WERI-Rb-1 (cell line): ENCODE data around the gene NDRG3.

Source experiments
- DNase-seq: peaks from one replicate; pipeline ENCODE4 v3.0.0-alpha.2; 2020
- H3K27ac ChIP-seq: fragments of 250-450 bp; sonication (Bioruptor Pico); 2 replicates; pipeline ENCODE4 v1.5.1; 2020; ENCODE audit warnings: mild to moderate bottlenecking, moderate library complexity
- H3K27me3 ChIP-seq: fragments of 250-450 bp; sonication (Bioruptor Pico); 2 replicates; pipeline ENCODE4 v1.5.1; 2021; ENCODE audit warnings: mild to moderate bottlenecking, low read depth, moderate library complexity; ENCODE audit not compliant: insufficient read depth, severe bottlenecking
- H3K36me3 ChIP-seq: fragments of 250-450 bp; sonication (Bioruptor Pico); 2 replicates; pipeline ENCODE4 v1.5.1; 2020; ENCODE audit warnings: mild to moderate bottlenecking, moderate library complexity
- H3K4me3 ChIP-seq: 2 replicates; pipeline ENCODE4 v1.5.1; 2011; ENCODE audit warnings: low read depth, mild to moderate bottlenecking, control low read depth, low read length
- H3K9me3 ChIP-seq: fragments of 250-450 bp; sonication (Bioruptor Pico); 2 replicates; pipeline ENCODE4 v1.5.1; 2021; ENCODE audit warnings: mild to moderate bottlenecking, moderate library complexity; ENCODE audit not compliant: severe bottlenecking
- TF ChIP-seq, protein P1 (sequence below): IDR thresholded peaks from 2 replicates; pipeline ENCODE4 v1.5.1; 2011; ENCODE audit warnings: low read depth, mild to moderate bottlenecking, control low read depth, inconsistent platforms, low read length

Gene NDRG3

GRCh38 chr20:36663031-36663430 is 82.9 kb downstream of the NDRG3 start:
- H3K4me3 ChIP-seq: no peak overlapping the region
- no peak overlapping the region for H3K27ac ChIP-seq
- no peaks in the 10 kb centered on the region for H3K9me3 ChIP-seq
- DNase-seq: no peak
- H3K27me3 ChIP-seq: no peaks in the 10 kb centered on the region
- TF ChIP-seq, protein P1, sequence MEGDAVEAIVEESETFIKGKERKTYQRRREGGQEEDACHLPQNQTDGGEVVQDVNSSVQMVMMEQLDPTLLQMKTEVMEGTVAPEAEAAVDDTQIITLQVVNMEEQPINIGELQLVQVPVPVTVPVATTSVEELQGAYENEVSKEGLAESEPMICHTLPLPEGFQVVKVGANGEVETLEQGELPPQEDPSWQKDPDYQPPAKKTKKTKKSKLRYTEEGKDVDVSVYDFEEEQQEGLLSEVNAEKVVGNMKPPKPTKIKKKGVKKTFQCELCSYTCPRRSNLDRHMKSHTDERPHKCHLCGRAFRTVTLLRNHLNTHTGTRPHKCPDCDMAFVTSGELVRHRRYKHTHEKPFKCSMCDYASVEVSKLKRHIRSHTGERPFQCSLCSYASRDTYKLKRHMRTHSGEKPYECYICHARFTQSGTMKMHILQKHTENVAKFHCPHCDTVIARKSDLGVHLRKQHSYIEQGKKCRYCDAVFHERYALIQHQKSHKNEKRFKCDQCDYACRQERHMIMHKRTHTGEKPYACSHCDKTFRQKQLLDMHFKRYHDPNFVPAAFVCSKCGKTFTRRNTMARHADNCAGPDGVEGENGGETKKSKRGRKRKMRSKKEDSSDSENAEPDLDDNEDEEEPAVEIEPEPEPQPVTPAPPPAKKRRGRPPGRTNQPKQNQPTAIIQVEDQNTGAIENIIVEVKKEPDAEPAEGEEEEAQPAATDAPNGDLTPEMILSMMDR: no peak
- H3K36me3 ChIP-seq: peaks cover 6% of the 10 kb centered on the region

GRCh38 chr20:36658300-36658699 is 87.6 kb downstream of the NDRG3 start:
- no peak overlapping the region for H3K4me3 ChIP-seq

DNA sequence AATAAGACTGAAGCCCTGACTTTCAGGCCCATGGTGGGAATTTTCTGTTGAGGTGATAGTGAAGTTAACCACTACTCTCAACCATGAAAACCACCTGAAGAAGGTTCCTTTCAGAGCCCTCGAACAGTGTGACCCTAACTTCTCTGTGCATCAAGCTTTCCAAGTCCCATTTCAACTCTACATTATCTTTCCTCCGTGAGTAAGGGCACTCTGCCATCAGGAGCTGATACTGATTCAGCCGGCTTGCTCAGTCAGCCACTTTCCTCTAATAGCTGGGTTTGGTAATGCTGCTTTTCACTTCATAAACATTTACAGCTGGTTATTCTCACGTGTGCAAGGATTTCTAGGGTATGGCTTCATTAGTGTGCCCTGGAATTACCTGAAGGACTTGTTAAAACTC is 89.2 kb downstream of the NDRG3 start:
- no peaks in the 10 kb centered on the region for H3K9me3 ChIP-seq
- H3K4me3 ChIP-seq: no peak overlapping the region
- no peaks in the 10 kb centered on the region; the same call in 1 of the 2 replicates for H3K36me3 ChIP-seq
- H3K27me3 ChIP-seq: no peaks in the 10 kb centered on the region
- no peak for DNase-seq
- TF ChIP-seq, protein P1: no peak
- no peak overlapping the region for H3K27ac ChIP-seq

More at GRCh38 chr20:36658300-36658699, 87.6 kb downstream of the NDRG3 start:
- Histone ChIP-seq H3K9me3 (no peaks in the 10 kb centered on the region), H3K36me3 (no peaks in the 10 kb centered on the region; the same call in 1 of the 2 replicates), H3K27ac (no peak overlapping the region), H3K27me3 (no peaks in the 10 kb centered on the region)
- TF ChIP-seq, protein P1: no peak
- no peak for DNase-seq

GRCh38 chr20:36655004-36655403 is 90.9 kb downstream of the NDRG3 start:
- H3K27me3 ChIP-seq: no peaks in the 10 kb centered on the region
- no peak overlapping the region for H3K4me3 ChIP-seq
- TF ChIP-seq, protein P1: no peak
- peaks cover 4% of the 10 kb centered on the region; the same call in 1 of the 2 replicates for H3K36me3 ChIP-seq
- H3K27ac ChIP-seq: no peak overlapping the region
- no peak for DNase-seq
- no peaks in the 10 kb centered on the region for H3K9me3 ChIP-seq

- Histone ChIP-seq H3K4me3 (no peak overlapping the region), H3K27me3 (no peaks in the 10 kb centered on the region), H3K9me3 (no peaks in the 10 kb centered on the region), H3K36me3 (peaks cover 4% of the 10 kb centered on the region; the same call in 1 of the 2 replicates), H3K27ac (no peak overlapping the region)
- DNase-seq: no peak
- TF ChIP-seq, protein P1: no peak
These were observed 91.4 kb downstream of the NDRG3 start for GRCh38 chr20:36654506-36654905.

DNA sequence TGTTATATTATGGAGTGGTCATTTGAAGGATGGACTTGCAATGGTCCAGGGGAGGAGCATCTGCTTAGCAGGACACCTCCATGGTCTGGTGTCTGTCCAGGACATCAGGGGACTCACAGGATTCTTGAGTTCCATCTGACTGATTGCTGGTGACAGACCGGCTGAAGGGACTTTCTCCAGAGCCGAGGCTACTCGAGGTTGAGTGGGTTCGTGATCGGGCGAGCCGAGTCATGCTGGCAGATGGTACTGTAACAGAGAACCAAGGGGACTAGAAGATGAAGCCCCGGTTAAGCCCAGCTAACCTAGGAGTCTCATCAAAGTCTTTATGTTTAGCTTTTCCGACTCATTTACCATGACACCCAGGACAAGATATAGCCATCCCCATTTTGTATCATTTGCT is 92.4 kb downstream of the NDRG3 start:
- Histone ChIP-seq H3K9me3 (no peaks in the 10 kb centered on the region), H3K27ac (no peak overlapping the region), H3K36me3 (peaks cover 4% of the 10 kb centered on the region; the same call in 1 of the 2 replicates), H3K27me3 (no peaks in the 10 kb centered on the region), H3K4me3 (no peak overlapping the region)
- TF ChIP-seq, protein P1: no peak
- DNase-seq: peak; percentile 88
